Measurements from ENCODE around the gene FDPS. TPM values are rescaled to one million over a fixed set of nuclear protein-coding genes. Genes with fewer than 3 reads are reported as not detected.
A peak's percentile ranks its signal among the peaks of the same experiment; 100 is the strongest.
"Not testable (repeated sequence)": the region's sequence is repeated elsewhere in the genome, so short reads cannot be mapped to it uniquely, and the experiment has no call there.

The FDPS gene
- total RNA-seq, 2 experiments from 2014 or later: 256 to 264 TPM

- peaks cover 23% of the 10 kb centered on the region for H3K36me3 Mint-ChIP-seq
- peaks cover 24% of the 10 kb centered on the region for H3K4me1 Mint-ChIP-seq
- DNase-seq: peak; percentile 78
- no peaks in the 10 kb centered on the region for H3K27me3 Mint-ChIP-seq
- peak within 1 kb of the TSS; percentile 2 for H3K27ac Mint-ChIP-seq
- H3K9me3 Mint-ChIP-seq: no peaks in the 10 kb centered on the region
- H3K4me3 Mint-ChIP-seq: peak within 1 kb of the TSS; percentile 38
Measured at GRCh38 chr1:155320661-155321617, 12.3 kb downstream of the FDPS start, which contains the start of gene RUSC1. RUSC1 (plus strand) TSS chr1:155320894; CDS start chr1:155321774, 880 bp downstream.

GRCh38 chr1:155321639-155322503 lies 13.2 kb downstream of the FDPS start:
- Mint-ChIP-seq H3K36me3 (peaks cover 23% of the 10 kb centered on the region), H3K27me3 (no peaks in the 10 kb centered on the region), H3K9me3 (no peaks in the 10 kb centered on the region), H3K4me3 (peak overlapping the region; percentile 57), H3K4me1 (peaks cover 24% of the 10 kb centered on the region), H3K27ac (peak overlapping the region; percentile 2)
- peak; percentile 8 for DNase-seq

GRCh38 chr1:155322571-155322952 lies 13.9 kb downstream of the FDPS start:
- Mint-ChIP-seq H3K9me3 (no peaks in the 10 kb centered on the region), H3K27ac (no peak overlapping the region), H3K4me3 (peak overlapping the region; percentile 57), H3K36me3 (peaks cover 22% of the 10 kb centered on the region), H3K27me3 (no peaks in the 10 kb centered on the region), H3K4me1 (peaks cover 24% of the 10 kb centered on the region)
- DNase-seq: peak; percentile 31

- H3K4me1 Mint-ChIP-seq: peaks cover 27% of the 10 kb centered on the region
- H3K4me3 Mint-ChIP-seq: peak overlapping the region; percentile 83
- no peaks in the 10 kb centered on the region for H3K9me3 Mint-ChIP-seq
- peak overlapping the region; percentile 74 for H3K27ac Mint-ChIP-seq
- peak; percentile 90 for DNase-seq
- H3K36me3 Mint-ChIP-seq: peaks cover 22% of the 10 kb centered on the region
- H3K27me3 Mint-ChIP-seq: no peaks in the 10 kb centered on the region
Measured at GRCh38 chr1:155322953-155323728, 14.5 kb downstream of the FDPS start.

GRCh38 chr1:155323729-155324036 lies 15.0 kb downstream of the FDPS start:
- peak; percentile 88 for DNase-seq
- H3K9me3 Mint-ChIP-seq: no peaks in the 10 kb centered on the region
- peak overlapping the region; percentile 74 for H3K27ac Mint-ChIP-seq
- H3K4me1 Mint-ChIP-seq: peaks cover 27% of the 10 kb centered on the region
- peaks cover 24% of the 10 kb centered on the region for H3K36me3 Mint-ChIP-seq
- peak overlapping the region; percentile 83 for H3K4me3 Mint-ChIP-seq
- no peaks in the 10 kb centered on the region for H3K27me3 Mint-ChIP-seq

GRCh38 chr1:155324037-155324716 lies 15.5 kb downstream of the FDPS start:
- DNase-seq: peak; percentile 94
- Mint-ChIP-seq H3K9me3 (no peaks in the 10 kb centered on the region), H3K27ac (peak overlapping the region; percentile 74), H3K4me1 (peaks cover 27% of the 10 kb centered on the region), H3K36me3 (peaks cover 20% of the 10 kb centered on the region), H3K4me3 (peak overlapping the region; percentile 83), H3K27me3 (no peaks in the 10 kb centered on the region)

- Mint-ChIP-seq H3K27me3 (no peaks in the 10 kb centered on the region), H3K36me3 (peaks cover 15% of the 10 kb centered on the region), H3K4me1 (peaks cover 26% of the 10 kb centered on the region), H3K9me3 (no peaks in the 10 kb centered on the region), H3K27ac (no peak overlapping the region), H3K4me3 (peak overlapping the region; percentile 83)
- peak; percentile 35 for DNase-seq
Measured at GRCh38 chr1:155324717-155325602, 16.3 kb downstream of the FDPS start.

GRCh38 chr1:155325603-155325893 lies 16.9 kb downstream of the FDPS start:
- Mint-ChIP-seq H3K9me3 (no peaks in the 10 kb centered on the region), H3K36me3 (peaks cover 9% of the 10 kb centered on the region), H3K27me3 (no peaks in the 10 kb centered on the region), H3K27ac (no peak overlapping the region), H3K4me3 (peak overlapping the region; percentile 57), H3K4me1 (peaks cover 20% of the 10 kb centered on the region)
- no peak for DNase-seq

- Mint-ChIP-seq H3K9me3 (no peaks in the 10 kb centered on the region), H3K4me1 (peaks cover 17% of the 10 kb centered on the region), H3K27me3 (no peaks in the 10 kb centered on the region), H3K36me3 (peaks cover 13% of the 10 kb centered on the region), H3K4me3 (peak overlapping the region; percentile 55), H3K27ac (no peak overlapping the region)
- DNase-seq: no peak
Measured at GRCh38 chr1:155326020-155326526, 17.4 kb downstream of the FDPS start.

- Mint-ChIP-seq H3K4me3 (no peak overlapping the region), H3K9me3 (no peaks in the 10 kb centered on the region), H3K36me3 (peaks cover 17% of the 10 kb centered on the region), H3K27ac (no peak overlapping the region), H3K4me1 (peaks cover 13% of the 10 kb centered on the region), H3K27me3 (no peaks in the 10 kb centered on the region)
- DNase-seq: no peak
Measured at GRCh38 chr1:155326631-155327037, 18.0 kb downstream of the FDPS start.

- no peak for DNase-seq
- Mint-ChIP-seq H3K4me1 (peaks cover 9% of the 10 kb centered on the region), H3K9me3 (no peaks in the 10 kb centered on the region), H3K27me3 (no peaks in the 10 kb centered on the region), H3K27ac (peak overlapping the region; percentile 29), H3K4me3 (no peak overlapping the region), H3K36me3 (peaks cover 17% of the 10 kb centered on the region)
Measured at GRCh38 chr1:155327981-155328380, 19.3 kb downstream of the FDPS start.

- Mint-ChIP-seq H3K36me3 (peaks cover 21% of the 10 kb centered on the region), H3K27ac (peak overlapping the region; percentile 56)
- not testable (repeated sequence) for H3K4me1 Mint-ChIP-seq, H3K4me3 Mint-ChIP-seq, DNase-seq, H3K27me3 Mint-ChIP-seq, H3K9me3 Mint-ChIP-seq
Measured at GRCh38 chr1:155328856-155329255, 20.2 kb downstream of the FDPS start.

- H3K27ac Mint-ChIP-seq: peak overlapping the region; percentile 13
Measured at GRCh38 chr1:155329980-155330598, 21.4 kb downstream of the FDPS start.

More at GRCh38 chr1:155329980-155330598, 21.4 kb downstream of the FDPS start:
- peaks cover 21% of the 10 kb centered on the region for H3K36me3 Mint-ChIP-seq
- peaks cover 8% of the 10 kb centered on the region for H3K4me1 Mint-ChIP-seq
- H3K4me3 Mint-ChIP-seq: no peak overlapping the region
- no peaks in the 10 kb centered on the region for H3K27me3 Mint-ChIP-seq
- H3K9me3 Mint-ChIP-seq: no peaks in the 10 kb centered on the region
- DNase-seq: no peak

Data from activated naive CD8-positive, alpha-beta T cell treated with anti-CD3 and anti-CD28 coated beads for 36 hours (primary cell).